ENCODE results near the gene KLC1. TPM values are rescaled to one million over a fixed set of nuclear protein-coding genes. Genes with fewer than 3 reads are reported as not detected.
A peak's percentile ranks its signal among the peaks of the same experiment; 100 is the strongest.

Gene KLC1
- total and polyA plus RNA-seq, 8 donors, result 56.5 to 522 (median 123) TPM

DNA sequence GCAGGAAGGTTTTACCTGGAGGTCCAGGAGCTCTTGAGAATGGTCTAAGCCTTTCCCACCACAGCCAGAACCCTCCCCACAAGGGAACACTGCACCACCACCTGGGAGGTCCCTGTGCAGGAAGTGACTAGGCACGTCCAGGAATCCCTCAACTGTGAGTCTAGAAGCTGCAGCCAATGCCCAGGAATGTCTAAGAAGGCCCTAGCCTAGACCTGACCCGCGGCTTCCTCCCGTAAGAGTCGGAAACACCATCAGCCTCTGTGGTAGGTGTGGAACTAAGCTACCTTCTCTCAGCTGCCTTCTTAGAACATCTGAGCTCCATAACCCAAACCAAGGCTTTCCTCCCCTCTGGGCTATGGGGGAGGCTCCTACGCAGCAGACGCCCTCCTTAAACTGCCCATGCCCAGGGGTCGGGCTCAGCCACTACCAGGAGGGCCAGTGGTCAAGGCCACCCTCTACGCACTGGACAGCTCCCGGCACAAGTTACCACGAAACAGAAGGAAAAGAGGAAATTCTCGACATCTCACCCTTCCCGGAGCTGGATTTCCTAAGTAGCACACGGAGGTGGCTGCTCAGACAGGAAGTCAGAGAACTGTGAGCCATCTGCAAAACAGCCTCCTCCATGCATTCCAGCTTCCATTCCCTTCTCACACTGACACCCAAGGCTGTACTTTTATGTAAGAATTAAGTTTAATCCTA lies 112.1 kb downstream of the KLC1 start:
- H3K4me1 ChIP-seq, result peaks cover 4 to 38% (median 17%) of the 10 kb centered on the region in 4 donors
- peak overlapping the region in 1 of 5 donors; percentile 51 for H3K27ac ChIP-seq
- H3K36me3 ChIP-seq, result peaks cover 39 to 100% (median 96%) of the 10 kb centered on the region in 4 donors
- intact Hi-C loops (cut with DNase I; ENCODE audit: low total_unique reads), result no loop called here
- H3K9me3 ChIP-seq, result no peaks in the 10 kb centered on the region
- TF ChIP-seq EP300 (IDR thresholded peaks at IDR 0.05) (no peak), POLR2A (IDR thresholded peaks at IDR 0.05) (no peak), POLR2AphosphoS5 (IDR thresholded peaks at IDR 0.05) (no peak)
- TF ChIP-seq, protein P1, sequence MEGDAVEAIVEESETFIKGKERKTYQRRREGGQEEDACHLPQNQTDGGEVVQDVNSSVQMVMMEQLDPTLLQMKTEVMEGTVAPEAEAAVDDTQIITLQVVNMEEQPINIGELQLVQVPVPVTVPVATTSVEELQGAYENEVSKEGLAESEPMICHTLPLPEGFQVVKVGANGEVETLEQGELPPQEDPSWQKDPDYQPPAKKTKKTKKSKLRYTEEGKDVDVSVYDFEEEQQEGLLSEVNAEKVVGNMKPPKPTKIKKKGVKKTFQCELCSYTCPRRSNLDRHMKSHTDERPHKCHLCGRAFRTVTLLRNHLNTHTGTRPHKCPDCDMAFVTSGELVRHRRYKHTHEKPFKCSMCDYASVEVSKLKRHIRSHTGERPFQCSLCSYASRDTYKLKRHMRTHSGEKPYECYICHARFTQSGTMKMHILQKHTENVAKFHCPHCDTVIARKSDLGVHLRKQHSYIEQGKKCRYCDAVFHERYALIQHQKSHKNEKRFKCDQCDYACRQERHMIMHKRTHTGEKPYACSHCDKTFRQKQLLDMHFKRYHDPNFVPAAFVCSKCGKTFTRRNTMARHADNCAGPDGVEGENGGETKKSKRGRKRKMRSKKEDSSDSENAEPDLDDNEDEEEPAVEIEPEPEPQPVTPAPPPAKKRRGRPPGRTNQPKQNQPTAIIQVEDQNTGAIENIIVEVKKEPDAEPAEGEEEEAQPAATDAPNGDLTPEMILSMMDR (IDR thresholded peaks at IDR 0.05), result no peak
- H3K4me3 ChIP-seq, result no peak overlapping the region
- WGBS, 5 donors, result 86 to 90% (median 89%) methylated on average over 9 to 14 of the region's 14 CpGs
- no peak for DNase-seq
- no peaks in the 10 kb centered on the region for H3K27me3 ChIP-seq

DNA sequence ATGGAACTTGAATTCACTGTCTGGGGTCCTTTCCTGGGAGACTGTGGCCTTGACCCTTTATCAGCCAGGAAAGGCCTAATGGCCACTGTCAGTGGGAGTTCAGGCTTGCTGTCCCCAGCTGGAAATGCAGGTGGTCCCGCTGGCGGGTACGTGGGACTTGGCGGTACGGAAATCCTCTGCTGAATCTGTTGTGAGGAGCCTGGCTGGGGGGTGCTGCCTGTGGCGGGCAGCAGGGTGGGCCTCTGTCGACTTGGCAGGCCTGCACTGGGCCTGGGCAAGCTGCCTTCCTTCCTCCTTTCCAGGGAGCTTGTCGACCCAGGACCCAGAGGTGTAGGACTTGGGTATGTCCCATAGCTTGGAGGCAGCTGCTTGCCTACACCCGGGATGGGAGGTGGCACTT lies 112.9 kb downstream of the KLC1 start:
- H3K9me3 ChIP-seq, result no peaks in the 10 kb centered on the region
- H3K36me3 ChIP-seq, result peaks cover 42 to 100% (median 96%) of the 10 kb centered on the region in 4 donors
- H3K27ac ChIP-seq, result peak overlapping the region in 1 of 5 donors; percentile 51
- WGBS, 5 donors, result 60 to 89% (median 88%) methylated on average over 2 to 9 of the region's 9 CpGs
- H3K4me1 ChIP-seq, result peaks cover 0 to 30% (median 9%) of the 10 kb centered on the region in 4 donors
- TF ChIP-seq POLR2A (IDR thresholded peaks at IDR 0.05) (no peak), POLR2AphosphoS5 (IDR thresholded peaks at IDR 0.05) (no peak)
- intact Hi-C loops (cut with DNase I; ENCODE audit: low total_unique reads), result no loop called here
- DNase-seq, result no peak
- H3K4me3 ChIP-seq, result no peak overlapping the region
- H3K27me3 ChIP-seq, result no peaks in the 10 kb centered on the region

DNA sequence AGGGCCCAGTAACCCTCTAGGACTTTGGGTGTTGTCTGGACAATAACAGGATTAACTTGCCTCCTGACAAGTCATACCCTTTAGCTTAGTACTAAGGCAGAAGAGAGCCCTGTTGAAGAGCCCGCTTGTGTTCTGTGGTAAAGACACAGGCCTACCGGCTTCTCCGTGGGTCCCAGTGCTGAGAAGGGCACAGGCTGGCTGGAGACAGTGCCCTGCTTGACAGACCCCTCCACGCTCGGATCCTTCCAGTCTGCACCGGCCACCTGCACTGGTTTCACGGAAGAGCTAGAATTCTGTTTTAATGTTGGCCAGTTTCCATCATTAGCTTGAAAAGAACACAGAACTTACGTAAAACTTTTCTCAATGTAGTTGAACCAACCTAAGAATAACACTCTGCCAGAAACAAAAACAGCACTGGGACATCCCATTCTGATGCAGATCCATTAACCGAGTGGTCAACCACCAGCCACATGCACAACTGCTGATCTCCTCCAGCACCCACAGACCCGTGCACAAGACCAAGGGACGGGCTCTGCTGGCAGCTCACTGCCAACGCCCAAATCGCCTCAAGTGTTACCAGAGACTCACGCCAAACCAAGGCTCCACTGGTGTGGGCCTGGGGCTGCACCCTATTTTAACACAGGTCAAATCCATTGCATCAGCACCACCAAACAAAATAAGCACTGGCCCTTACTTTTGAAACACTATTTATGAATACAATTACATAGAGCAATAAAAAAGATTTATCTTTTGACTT lies 113.7 kb downstream of the KLC1 start:
- H3K4me1 ChIP-seq, result peaks cover 0 to 22% (median 2%) of the 10 kb centered on the region in 4 donors
- no peak overlapping the region for H3K4me3 ChIP-seq
- peaks cover 43 to 100% (median 96%) of the 10 kb centered on the region in 4 donors for H3K36me3 ChIP-seq
- 90 to 93% (median 92%) methylated on average over 14 of the region's 14 CpGs for WGBS, 5 donors
- H3K9me3 ChIP-seq, result no peaks in the 10 kb centered on the region
- TF ChIP-seq, protein P1 (IDR thresholded peaks at IDR 0.05), result no peak
- no peak for TF ChIP-seq EP300 (IDR thresholded peaks at IDR 0.05)
- no peak for TF ChIP-seq POLR2AphosphoS5 (IDR thresholded peaks at IDR 0.05)
- no peak for TF ChIP-seq POLR2A (IDR thresholded peaks at IDR 0.05)
- no peak overlapping the region for H3K27ac ChIP-seq
- H3K27me3 ChIP-seq, result no peaks in the 10 kb centered on the region
- no peak for DNase-seq
- intact Hi-C loops (cut with DNase I; ENCODE audit: low total_unique reads), result no loop called here

DNA sequence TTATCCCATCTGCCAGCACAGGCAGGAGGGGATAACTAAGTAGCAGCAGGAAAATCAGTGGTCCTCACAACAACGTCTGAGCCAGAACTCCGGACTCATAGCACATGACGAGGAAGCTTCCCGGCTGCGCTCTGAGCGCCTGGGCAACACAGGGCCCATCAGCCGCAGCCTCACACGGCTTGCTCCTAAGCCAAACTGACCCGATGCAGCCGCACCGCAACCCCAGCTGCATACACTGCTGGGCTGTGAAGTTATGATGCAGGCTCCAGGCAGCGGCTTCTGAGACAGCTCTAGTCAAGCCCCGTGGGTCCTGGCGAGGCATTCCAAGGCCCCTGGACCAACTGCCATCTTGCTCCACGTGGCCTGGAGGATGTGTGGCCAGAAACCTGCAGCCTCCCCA lies 114.7 kb downstream of the KLC1 start:
- no peak for TF ChIP-seq POLR2AphosphoS5 (IDR thresholded peaks at IDR 0.05)
- TF ChIP-seq, protein P1 (IDR thresholded peaks at IDR 0.05), result no peak
- TF ChIP-seq POLR2A (IDR thresholded peaks at IDR 0.05), result no peak
- TF ChIP-seq EP300 (IDR thresholded peaks at IDR 0.05), result no peak
- no peak overlapping the region for H3K4me3 ChIP-seq
- no peak overlapping the region for H3K27ac ChIP-seq
- peaks cover 0 to 12% (median 0%) of the 10 kb centered on the region in 4 donors for H3K4me1 ChIP-seq
- H3K36me3 ChIP-seq, result peaks cover 39 to 99% (median 96%) of the 10 kb centered on the region in 4 donors
- no peaks in the 10 kb centered on the region for H3K27me3 ChIP-seq
- intact Hi-C loops (cut with DNase I; ENCODE audit: low total_unique reads), result no loop called here
- 87 to 92% (median 90%) methylated on average over 13 to 15 of the region's 15 CpGs for WGBS, 5 donors
- DNase-seq, result no peak
- H3K9me3 ChIP-seq, result no peaks in the 10 kb centered on the region
